Measurements from ENCODE around the gene NUDC. TPM values are rescaled to one million over a fixed set of nuclear protein-coding genes. Genes with fewer than 3 reads are reported as not detected.
"Not testable (repeated sequence)": the region's sequence is repeated elsewhere in the genome, so short reads cannot be mapped to it uniquely, and the experiment has no call there.

Gene NUDC
- total and polyA plus RNA-seq, 2 of the 13 experiments (the other 11 are each of a cell fraction or from before 2014, with no cell fraction given), result 34.7 to 104 TPM

GRCh38 chr1:26881611-26882010 lies 39.9 kb upstream of the NUDC start (continued):
- TF ChIP-seq ARID5B (CRISPR knock-in tag; IDR thresholded peaks at IDR 0.05) (peak; percentile 81), ZNF503 (CRISPR knock-in tag; IDR thresholded peaks at IDR 0.05) (peak; percentile 80), NR2F6 (IDR thresholded peaks at IDR 0.05) (peak; percentile 79), NR2F6 (CRISPR knock-in tag; IDR thresholded peaks at IDR 0.05) (peak; percentile 90), ZMYM2 (CRISPR knock-in tag; IDR thresholded peaks at IDR 0.05) (peak; percentile 98), TEAD3 (CRISPR knock-in tag; optimal IDR thresholded peaks at IDR 0.05; ENCODE audit: borderline replicate concordance) (peak; percentile 72), FOSL2 (CRISPR knock-in tag; IDR thresholded peaks at IDR 0.05) (peak; percentile 77), BRF2 (CRISPR knock-in tag; IDR thresholded peaks at IDR 0.05) (0 out of 2 replicates have a peak, but pooled peaks have one; percentile 39), ZKSCAN8 (CRISPR knock-in tag; IDR thresholded peaks at IDR 0.05; ENCODE audit: borderline replicate concordance) (peak; percentile 44; the same call in 1 of the 2 replicates), ZNF501 (CRISPR knock-in tag; IDR thresholded peaks at IDR 0.05) (0 out of 2 replicates have a peak, but pooled peaks have one; percentile 28), MAZ (CRISPR knock-in tag; IDR thresholded peaks at IDR 0.05; ENCODE audit: low read depth) (peak; percentile 35; the same call in 1 of the 2 replicates)
- TF ChIP-seq MAZ (IDR thresholded peaks at IDR 0.05; ENCODE audit: borderline replicate concordance, low read depth, low read length), result not testable (repeated sequence)

Data from HepG2 (cell line).